T-helper 1 cell treated with Interleukin-12 subunit alpha and Interleukin-12 subunit beta and Interleukin-4 antibody, amounts not matched to agents 30 ng/mL and 1 ng/mL, for 36 hours (primary cell): ENCODE data around the gene RAB20. TPM values are rescaled to one million over a fixed set of nuclear protein-coding genes. Genes with fewer than 3 reads are reported as not detected.
"Not testable (repeated sequence)": the region's sequence is repeated elsewhere in the genome, so short reads cannot be mapped to it uniquely, and the experiment has no call there.

ENCODE experiments used
- intact Hi-C: fragments of 100-400 bp; cut with micrococcal nuclease; formaldehyde crosslinking; loops from one replicate; pipeline ENCODE4 v1.15.1; 2024
- total RNA-seq: library from RNA; stranded (reverse); gene quantifications from 2 replicates; pipeline ENCODE4 v1.2.3, GENCODE V29; 2022

The RAB20 gene
- total RNA-seq, 1 donor from 2014 or later: 2.0 TPM

GRCh38 chr13:110556224-110556606 is 5.3 kb downstream of the RAB20 start:
- intact Hi-C loops: no loop called here

- intact Hi-C loops: no loop called here
Observed at GRCh38 chr13:110555601-110556223, 5.8 kb downstream of the RAB20 start.

- intact Hi-C loops: no loop called here
Observed at GRCh38 chr13:110554946-110555345, 6.6 kb downstream of the RAB20 start.

- intact Hi-C loops: no loop called here
Observed at GRCh38 chr13:110554227-110554836, 7.2 kb downstream of the RAB20 start.

- intact Hi-C loops: no loop called here
Observed at GRCh38 chr13:110553417-110553816, 8.1 kb downstream of the RAB20 start.

- intact Hi-C loops: no loop called here
Observed at GRCh38 chr13:110552767-110553166, 8.8 kb downstream of the RAB20 start.

GRCh38 chr13:110551284-110551683 is 10.2 kb downstream of the RAB20 start:
- intact Hi-C loops: no loop called here

- intact Hi-C loops: no loop called here
Observed at GRCh38 chr13:110549795-110550160, 11.7 kb downstream of the RAB20 start.

GRCh38 chr13:110548891-110549794 is 12.4 kb downstream of the RAB20 start:
- intact Hi-C loops: no loop called here

GRCh38 chr13:110546926-110547325 is 14.6 kb downstream of the RAB20 start:
- intact Hi-C loops: no loop called here

GRCh38 chr13:110546378-110546777 is 15.1 kb downstream of the RAB20 start:
- intact Hi-C loops: no loop called here

- intact Hi-C loops: no loop called here
Observed at GRCh38 chr13:110542169-110542796, 19.2 kb downstream of the RAB20 start.

GRCh38 chr13:110541526-110541920 is 20.0 kb downstream of the RAB20 start:
- intact Hi-C loops: no loop called here

- intact Hi-C loops: no loop called here
Observed at GRCh38 chr13:110540871-110541525, 20.5 kb downstream of the RAB20 start.

- intact Hi-C loops: no loop called here
Observed at GRCh38 chr13:110539894-110540293, 21.6 kb downstream of the RAB20 start.

- intact Hi-C loops: no loop called here
Observed at GRCh38 chr13:110538632-110539031, 22.9 kb downstream of the RAB20 start.

GRCh38 chr13:110536006-110536693 is 25.4 kb downstream of the RAB20 start:
- intact Hi-C loops: no loop called here

- intact Hi-C loops: no loop called here
Observed at GRCh38 chr13:110535526-110535925, 26.0 kb downstream of the RAB20 start.

- intact Hi-C loops: no loop called here
Observed at GRCh38 chr13:110533771-110534670, 27.5 kb downstream of the RAB20 start.

GRCh38 chr13:110532258-110532657 is 29.3 kb downstream of the RAB20 start:
- intact Hi-C loops: not testable (repeated sequence)
